ENCODE measurements around the gene DNPH1. TPM values are rescaled to one million over a fixed set of nuclear protein-coding genes. Genes with fewer than 3 reads are reported as not detected.

DNPH1 gene, protein sequence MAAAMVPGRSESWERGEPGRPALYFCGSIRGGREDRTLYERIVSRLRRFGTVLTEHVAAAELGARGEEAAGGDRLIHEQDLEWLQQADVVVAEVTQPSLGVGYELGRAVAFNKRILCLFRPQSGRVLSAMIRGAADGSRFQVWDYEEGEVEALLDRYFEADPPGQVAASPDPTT
- total RNA-seq: 100 to 1,000 TPM in 1 of 7 donors, 10 to 100 TPM in 6; 25.0 to 120 (median 44.7) TPM
- polyA plus RNA-seq: 10 to 100 TPM; 13.6 to 55.5 TPM
- long read RNA-seq, donor 1, transcript DNPH1-201 (4 exons, 657 nt): major isoform, 13 of 31 reads
- long read RNA-seq, donor 1, partial matches to known transcripts: 9 of 31 reads
- long read RNA-seq, donor 1, other reads (novel, unspliced or antisense): 5 of 31 reads
- long read RNA-seq, donor 2, transcript DNPH1-202 (3 exons, 796 nt): minor isoform, 7 of 132 reads
- long read RNA-seq, donor 2, transcript DNPH1-201 (4 exons, 657 nt): major isoform, 81 of 132 reads
- long read RNA-seq, donor 2, partial matches to known transcripts: 44 of 132 reads
- long read RNA-seq, donor 2, other reads (novel, unspliced or antisense): 0 of 132 reads
- long read RNA-seq, donor 3, transcript DNPH1-201 (4 exons, 657 nt): major isoform, 79 of 90 reads
- long read RNA-seq, donor 3, transcript DNPH1-202 (3 exons, 796 nt): minor isoform, 8 of 90 reads
- long read RNA-seq, donor 3, partial matches to known transcripts: 0 of 90 reads
- long read RNA-seq, donor 3, other reads (novel, unspliced or antisense): 3 of 90 reads

- Histone ChIP-seq H3K4me3 (peak within 1 kb of the TSS; percentile 59), H3K36me3 (no peaks in the 10 kb centered on the region), H3K27ac (peak within 1 kb of the TSS; percentile 33 to 64), H3K4me1 (ENCODE audit: insufficient read depth) (peaks cover 3% of the 10 kb centered on the region), H3K9me3 (no peaks in the 10 kb centered on the region), H3K27me3 (no peaks in the 10 kb centered on the region)
- intact Hi-C loops (cut with DNase I): loop anchor here in 1 of 4 donors (10.0 kb wide), 1 partner anchor 276 kb away; no protein-coding TSS in a partner anchor
- peak; percentile 75 to 89 (median 81) for DNase-seq
- 1 to 3% (median 1%) methylated on average over 35 to 82 of the region's 82 CpGs for WGBS, 3 donors
- TF ChIP-seq, protein P1, sequence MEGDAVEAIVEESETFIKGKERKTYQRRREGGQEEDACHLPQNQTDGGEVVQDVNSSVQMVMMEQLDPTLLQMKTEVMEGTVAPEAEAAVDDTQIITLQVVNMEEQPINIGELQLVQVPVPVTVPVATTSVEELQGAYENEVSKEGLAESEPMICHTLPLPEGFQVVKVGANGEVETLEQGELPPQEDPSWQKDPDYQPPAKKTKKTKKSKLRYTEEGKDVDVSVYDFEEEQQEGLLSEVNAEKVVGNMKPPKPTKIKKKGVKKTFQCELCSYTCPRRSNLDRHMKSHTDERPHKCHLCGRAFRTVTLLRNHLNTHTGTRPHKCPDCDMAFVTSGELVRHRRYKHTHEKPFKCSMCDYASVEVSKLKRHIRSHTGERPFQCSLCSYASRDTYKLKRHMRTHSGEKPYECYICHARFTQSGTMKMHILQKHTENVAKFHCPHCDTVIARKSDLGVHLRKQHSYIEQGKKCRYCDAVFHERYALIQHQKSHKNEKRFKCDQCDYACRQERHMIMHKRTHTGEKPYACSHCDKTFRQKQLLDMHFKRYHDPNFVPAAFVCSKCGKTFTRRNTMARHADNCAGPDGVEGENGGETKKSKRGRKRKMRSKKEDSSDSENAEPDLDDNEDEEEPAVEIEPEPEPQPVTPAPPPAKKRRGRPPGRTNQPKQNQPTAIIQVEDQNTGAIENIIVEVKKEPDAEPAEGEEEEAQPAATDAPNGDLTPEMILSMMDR (IDR thresholded peaks at IDR 0.05): peak; percentile 89 to 96 (median 96)
- TF ChIP-seq EP300 (IDR thresholded peaks at IDR 0.05) (no peak), POLR2A (IDR thresholded peaks at IDR 0.05) (peak; percentile 33)
These were observed at the start of gene DNPH1 for GRCh38 chr6:43228951-43229802. Gene DNPH1 (minus strand): TSS chr6:43229481. CDS start chr6:43229456, 25 bp downstream.

DNA sequence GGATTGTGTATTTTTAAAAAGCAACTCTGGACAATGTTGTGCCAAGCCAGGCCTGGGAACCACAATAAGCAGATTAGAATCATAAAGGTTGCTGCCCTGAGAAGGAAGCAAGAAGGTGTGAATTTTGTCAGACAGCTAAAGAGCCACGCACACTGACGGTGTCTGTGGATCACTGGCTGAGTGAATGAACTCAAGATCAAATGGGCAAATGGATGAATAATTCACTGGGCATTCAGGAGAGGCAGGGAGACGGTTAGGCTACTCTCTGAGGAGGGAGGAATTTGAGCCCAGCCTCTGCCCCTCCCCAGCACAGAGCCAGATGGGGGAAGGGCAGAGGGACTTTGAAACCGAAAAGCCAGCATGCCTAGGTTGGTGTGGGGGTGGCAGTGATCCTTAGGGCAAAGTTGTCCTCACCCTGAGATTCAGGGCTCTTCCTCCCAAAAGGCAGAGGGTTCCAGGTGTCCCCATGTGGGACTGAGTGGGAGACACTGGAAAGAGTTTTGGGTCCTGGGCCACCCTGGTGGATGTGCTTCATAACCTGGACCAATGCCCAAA lies 49.3 kb upstream of the DNPH1 start:
- DNase-seq: no peak
- H3K4me1 ChIP-seq (ENCODE audit: insufficient read depth): peaks cover 2% of the 10 kb centered on the region
- no peak overlapping the region for H3K4me3 ChIP-seq
- intact Hi-C loops (cut with DNase I): no loop called here
- no peaks in the 10 kb centered on the region for H3K9me3 ChIP-seq
- H3K27me3 ChIP-seq: no peaks in the 10 kb centered on the region
- WGBS, 3 donors: 63 to 70% (median 66%) methylated on average over 4 of the region's 4 CpGs
- H3K36me3 ChIP-seq: no peaks in the 10 kb centered on the region
- no peak for TF ChIP-seq POLR2A (IDR thresholded peaks at IDR 0.05)
- TF ChIP-seq, protein P1 (IDR thresholded peaks at IDR 0.05): no peak
- no peak for TF ChIP-seq EP300 (IDR thresholded peaks at IDR 0.05)
- H3K27ac ChIP-seq: no peak overlapping the region

GRCh38 chr6:43277643-43278523 lies 48.6 kb upstream of the DNPH1 start:
- H3K27ac ChIP-seq: no peak overlapping the region
- TF ChIP-seq, protein P1 (IDR thresholded peaks at IDR 0.05): no peak
- no peak for TF ChIP-seq EP300 (IDR thresholded peaks at IDR 0.05)
- no peak for TF ChIP-seq POLR2A (IDR thresholded peaks at IDR 0.05)
- no peaks in the 10 kb centered on the region for H3K36me3 ChIP-seq
- intact Hi-C loops (cut with DNase I): no loop called here
- peaks cover 2% of the 10 kb centered on the region for H3K4me1 ChIP-seq (ENCODE audit: insufficient read depth)
- no peak overlapping the region for H3K4me3 ChIP-seq
- DNase-seq: no peak
- no peaks in the 10 kb centered on the region for H3K27me3 ChIP-seq
- 73 to 79% (median 76%) methylated on average over 13 of the region's 13 CpGs for WGBS, 3 donors
- no peaks in the 10 kb centered on the region for H3K9me3 ChIP-seq

Measured in ovary (tissue), 10 donors.